HFFc6 (cell line): ENCODE measurements around the gene BRDT. TPM values are rescaled to one million over a fixed set of nuclear protein-coding genes. Genes with fewer than 3 reads are reported as not detected.

Experiments used
- DNase-seq: peaks from one replicate; pipeline ENCODE4 v3.0.0-alpha.2; 2018
- H3K27ac Mint-ChIP-seq: 2 replicates; pipeline ENCODE4 v1.8.0; 2020; ENCODE audit warnings: mild to moderate bottlenecking, mixed read lengths
- H3K27me3 Mint-ChIP-seq: 2 replicates; pipeline ENCODE4 v1.8.0; 2021; ENCODE audit warnings: mild to moderate bottlenecking, moderate library complexity, mixed read lengths; ENCODE audit not compliant: insufficient read depth
- H3K36me3 Mint-ChIP-seq: 2 replicates; pipeline ENCODE4 v1.8.0; 2021; ENCODE audit warnings: low read depth, mixed read lengths
- H3K4me1 Mint-ChIP-seq: 2 replicates; pipeline ENCODE4 v1.8.0; 2020; ENCODE audit warnings: low read depth, mixed read lengths
- H3K4me3 Mint-ChIP-seq: 2 replicates; pipeline ENCODE4 v1.8.0; 2020; ENCODE audit warnings: mild to moderate bottlenecking, moderate library complexity, mixed read lengths
- H3K9me3 Mint-ChIP-seq: 2 replicates; pipeline ENCODE4 v1.8.0; 2020; ENCODE audit warnings: mild to moderate bottlenecking, mixed read lengths
- total RNA-seq, 6 experiments: library from RNA; stranded (reverse); fragmentation: NEBNext Ultra II Directional; extraction: Animal tissue kit (Norgen Biotek cat#: 25700); gene quantifications; 2 replicates in 1 of 6; 3 replicates in 5 of 6; pipeline ENCODE4 v1.2.3, GENCODE V29; 2021
- TF ChIP-seq, protein P1 (sequence below): fragments of 200-600 bp; sonication (generic); IDR thresholded peaks from 2 replicates; pipeline ENCODE4 v1.5.0; 2021; ENCODE audit warnings: antibody characterized with exemption, mild to moderate bottlenecking

The BRDT gene
- total RNA-seq, 6 experiments from 2014 or later = not detected

DNA sequence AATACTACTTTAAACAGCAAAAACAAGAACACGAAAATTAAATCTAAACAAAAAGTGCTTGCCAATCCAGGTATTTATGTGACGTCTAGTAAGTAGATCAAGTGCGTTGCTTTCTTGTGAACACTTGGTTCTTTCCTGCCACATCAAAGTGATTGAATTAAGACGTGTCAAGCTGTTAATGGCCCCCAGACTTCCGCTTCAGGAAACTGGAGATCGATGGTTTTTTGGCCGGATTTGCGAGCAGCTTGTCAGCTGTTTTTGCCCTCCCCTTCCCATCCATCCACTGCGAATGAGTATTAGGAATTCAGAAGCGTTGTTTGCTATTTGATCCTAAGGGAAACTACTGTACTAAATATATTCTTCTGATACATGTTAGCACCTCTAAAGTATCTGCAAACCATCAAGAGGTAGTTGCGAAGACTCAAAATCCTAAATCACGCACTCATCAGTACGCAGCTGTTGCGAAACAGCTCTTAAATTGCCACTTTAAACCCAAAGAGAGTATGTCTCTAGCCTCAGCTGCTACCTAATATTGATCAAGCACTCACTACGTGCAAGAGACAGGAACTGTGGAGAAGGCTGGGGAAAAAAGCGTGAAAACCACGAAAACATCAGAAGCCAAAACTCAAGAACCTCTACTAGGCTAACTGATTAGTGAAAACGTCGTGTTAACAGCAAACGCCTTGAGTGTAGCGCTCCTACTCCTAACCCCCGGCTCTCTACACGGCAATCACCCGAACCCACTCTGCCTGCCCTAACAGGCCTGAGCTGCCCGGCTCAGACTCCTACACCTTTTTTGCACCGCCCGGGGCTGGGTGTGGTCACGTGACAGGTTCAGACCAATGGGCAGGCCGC is 473 bp upstream of the BRDT start:
- peaks cover 2% of the 10 kb centered on the region for H3K27me3 Mint-ChIP-seq

DNA sequence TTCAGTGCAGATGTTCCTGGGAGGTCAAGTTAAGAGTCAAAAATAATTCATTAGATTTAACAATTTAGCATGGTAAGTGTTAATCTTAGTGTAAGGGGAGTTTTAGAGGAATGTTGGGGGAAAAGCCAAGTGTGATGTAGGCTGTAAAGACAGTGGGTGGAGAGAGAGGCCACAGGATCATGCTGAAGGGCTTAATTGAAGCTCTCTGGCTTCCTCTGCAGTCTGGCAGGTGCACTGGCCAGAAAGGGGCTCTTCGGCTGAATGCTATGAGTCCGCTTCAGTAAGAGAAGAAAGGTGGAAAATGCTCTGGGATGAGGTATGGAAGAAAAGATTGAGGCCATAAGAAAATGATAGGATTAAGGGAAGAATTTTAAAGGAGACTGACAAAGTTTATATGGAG is 3.0 kb downstream of the BRDT start:
- no peaks in the 10 kb centered on the region for H3K9me3 Mint-ChIP-seq

More for the DNA sequence above, 473 bp upstream of the BRDT start:
- H3K36me3 Mint-ChIP-seq = no peaks in the 10 kb centered on the region; the same call in 1 of the 2 replicates
- H3K4me1 Mint-ChIP-seq = no peaks in the 10 kb centered on the region; the same call in 1 of the 2 replicates
- DNase-seq = no peak
- no peak overlapping the region for H3K27ac Mint-ChIP-seq
- H3K9me3 Mint-ChIP-seq = no peaks in the 10 kb centered on the region
- H3K4me3 Mint-ChIP-seq = no peak overlapping the region; the same call in 1 of the 2 replicates
- TF ChIP-seq, protein P1, sequence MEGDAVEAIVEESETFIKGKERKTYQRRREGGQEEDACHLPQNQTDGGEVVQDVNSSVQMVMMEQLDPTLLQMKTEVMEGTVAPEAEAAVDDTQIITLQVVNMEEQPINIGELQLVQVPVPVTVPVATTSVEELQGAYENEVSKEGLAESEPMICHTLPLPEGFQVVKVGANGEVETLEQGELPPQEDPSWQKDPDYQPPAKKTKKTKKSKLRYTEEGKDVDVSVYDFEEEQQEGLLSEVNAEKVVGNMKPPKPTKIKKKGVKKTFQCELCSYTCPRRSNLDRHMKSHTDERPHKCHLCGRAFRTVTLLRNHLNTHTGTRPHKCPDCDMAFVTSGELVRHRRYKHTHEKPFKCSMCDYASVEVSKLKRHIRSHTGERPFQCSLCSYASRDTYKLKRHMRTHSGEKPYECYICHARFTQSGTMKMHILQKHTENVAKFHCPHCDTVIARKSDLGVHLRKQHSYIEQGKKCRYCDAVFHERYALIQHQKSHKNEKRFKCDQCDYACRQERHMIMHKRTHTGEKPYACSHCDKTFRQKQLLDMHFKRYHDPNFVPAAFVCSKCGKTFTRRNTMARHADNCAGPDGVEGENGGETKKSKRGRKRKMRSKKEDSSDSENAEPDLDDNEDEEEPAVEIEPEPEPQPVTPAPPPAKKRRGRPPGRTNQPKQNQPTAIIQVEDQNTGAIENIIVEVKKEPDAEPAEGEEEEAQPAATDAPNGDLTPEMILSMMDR = no peak

DNA sequence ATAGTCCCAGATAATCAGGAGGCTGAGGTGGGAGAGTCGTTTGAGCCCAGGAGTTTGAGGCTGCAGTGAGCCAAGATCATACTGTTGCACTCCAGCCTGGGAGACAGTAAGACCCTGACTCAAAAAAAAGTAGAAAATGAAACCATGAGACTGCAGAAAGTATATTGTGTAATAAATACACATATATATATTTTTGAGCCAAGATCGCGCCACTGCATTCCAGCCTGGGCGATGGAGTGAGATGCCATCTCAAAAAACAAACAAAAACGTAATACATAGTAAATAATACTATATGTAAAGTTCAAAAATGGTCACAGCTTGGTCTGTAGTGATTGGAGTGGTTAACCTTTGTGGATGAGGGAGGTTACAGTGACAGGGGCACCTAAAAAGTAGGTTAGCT is 9.7 kb downstream of the BRDT start:
- no peak for DNase-seq
- TF ChIP-seq, protein P1 = no peak

More for the DNA sequence above, 3.0 kb downstream of the BRDT start:
- H3K36me3 Mint-ChIP-seq = no peaks in the 10 kb centered on the region; the same call in 1 of the 2 replicates
- H3K27me3 Mint-ChIP-seq = peaks cover 5% of the 10 kb centered on the region
- H3K4me1 Mint-ChIP-seq = no peaks in the 10 kb centered on the region; the same call in 1 of the 2 replicates
- no peak overlapping the region for H3K27ac Mint-ChIP-seq
- no peak overlapping the region for H3K4me3 Mint-ChIP-seq
- no peak for DNase-seq
- TF ChIP-seq, protein P1 = no peak

DNA sequence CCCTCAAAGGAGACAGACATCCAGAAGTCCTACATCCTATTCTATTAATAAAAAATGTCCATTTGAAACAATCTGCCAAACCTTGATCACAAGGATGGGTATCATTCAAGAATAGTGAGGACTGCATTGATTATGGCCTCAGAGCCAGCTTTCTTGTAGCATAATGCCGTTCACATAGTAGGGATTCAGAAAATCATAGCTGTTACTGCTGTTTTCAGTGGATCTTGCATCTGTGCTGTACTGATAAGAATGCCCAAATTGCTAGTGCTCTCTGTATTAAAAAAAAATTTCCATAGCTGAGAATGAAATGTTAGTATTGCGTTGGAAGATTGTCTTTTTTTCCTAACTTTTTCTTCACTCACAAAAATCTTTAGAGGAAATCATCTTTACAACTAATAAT is 19.1 kb downstream of the BRDT start:
- Mint-ChIP-seq H3K27ac (no peak overlapping the region), H3K9me3 (no peaks in the 10 kb centered on the region), H3K36me3 (no peaks in the 10 kb centered on the region), H3K4me1 (no peaks in the 10 kb centered on the region), H3K4me3 (no peak overlapping the region), H3K27me3 (peaks cover 5% of the 10 kb centered on the region)
- DNase-seq = no peak
- TF ChIP-seq, protein P1 = no peak

More for the DNA sequence above, 9.7 kb downstream of the BRDT start:
- Mint-ChIP-seq H3K27me3 (peaks cover 9% of the 10 kb centered on the region), H3K36me3 (no peaks in the 10 kb centered on the region), H3K4me1 (no peaks in the 10 kb centered on the region), H3K27ac (no peak overlapping the region), H3K4me3 (no peak overlapping the region), H3K9me3 (no peaks in the 10 kb centered on the region)

DNA sequence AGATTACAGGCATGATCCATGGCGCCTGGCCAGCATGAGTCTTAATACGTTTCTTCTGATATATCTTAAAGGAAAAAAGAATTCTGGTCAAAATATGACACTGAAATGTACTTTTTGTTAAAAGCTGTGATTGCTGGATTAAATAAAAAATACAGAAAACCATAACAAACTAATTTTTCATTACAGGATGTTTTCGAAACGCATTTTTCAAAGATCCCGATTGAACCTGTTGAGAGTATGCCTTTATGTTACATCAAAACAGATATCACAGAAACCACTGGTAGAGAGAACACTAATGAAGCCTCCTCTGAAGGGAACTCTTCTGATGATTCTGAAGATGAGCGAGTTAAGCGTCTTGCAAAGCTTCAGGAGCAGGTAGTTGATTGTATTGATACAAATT is 30.2 kb downstream of the BRDT start:
- Mint-ChIP-seq H3K27ac (no peak overlapping the region), H3K36me3 (no peaks in the 10 kb centered on the region)

More for the DNA sequence above, 30.2 kb downstream of the BRDT start:
- H3K4me1 Mint-ChIP-seq = peaks cover 7% of the 10 kb centered on the region; the same call in 1 of the 2 replicates
- DNase-seq = no peak
- H3K27me3 Mint-ChIP-seq = peaks cover 14% of the 10 kb centered on the region
- no peaks in the 10 kb centered on the region for H3K9me3 Mint-ChIP-seq
- H3K4me3 Mint-ChIP-seq = no peak overlapping the region
- TF ChIP-seq, protein P1 = no peak
